ENCODE results near the gene NTPCR. TPM values are rescaled to one million over a fixed set of nuclear protein-coding genes. Genes with fewer than 3 reads are reported as not detected.
"Not testable (repeated sequence)": the region's sequence is repeated elsewhere in the genome, so short reads cannot be mapped to it uniquely, and the experiment has no call there.

Gene NTPCR
- total RNA-seq (2014; rRNA removed; shearing (Covaris generic)): 18.1 and 24.2 TPM in 2 replicates

- DNase-seq (ENCODE audit: low read depth): peak; percentile 84
Observed at GRCh38 chr1:232950197-232951176, at the start of gene NTPCR. Gene NTPCR, plus strand, starts transcription at chr1:232950611. Its CDS starts 100 bp downstream, at chr1:232950711.

GRCh38 chr1:232900818-232901217, 49.6 kb upstream of the NTPCR start:
- no peak for DNase-seq (ENCODE audit: low read depth)

GRCh38 chr1:232901255-232901654, 49.2 kb upstream of the NTPCR start:
- no peak for DNase-seq (ENCODE audit: low read depth)

GRCh38 chr1:232902774-232903350, 47.5 kb upstream of the NTPCR start:
- DNase-seq (ENCODE audit: low read depth): no peak

- DNase-seq (ENCODE audit: low read depth): no peak
Observed at GRCh38 chr1:232904131-232904530, 46.3 kb upstream of the NTPCR start.

GRCh38 chr1:232904566-232904965, 45.8 kb upstream of the NTPCR start:
- DNase-seq (ENCODE audit: low read depth): peak; percentile 82

- peak; percentile 35 for DNase-seq (ENCODE audit: low read depth)
Observed at GRCh38 chr1:232905331-232906034, 44.9 kb upstream of the NTPCR start.

- DNase-seq (ENCODE audit: low read depth): no peak
Observed at GRCh38 chr1:232906441-232906840, 44.0 kb upstream of the NTPCR start.

- no peak for DNase-seq (ENCODE audit: low read depth)
Observed at GRCh38 chr1:232908831-232909230, 41.6 kb upstream of the NTPCR start.

- DNase-seq (ENCODE audit: low read depth): no peak
Observed at GRCh38 chr1:232909752-232910151, 40.7 kb upstream of the NTPCR start.

- DNase-seq (ENCODE audit: low read depth): no peak
Observed at GRCh38 chr1:232911027-232911599, 39.3 kb upstream of the NTPCR start.

GRCh38 chr1:232912845-232913580, 37.4 kb upstream of the NTPCR start:
- DNase-seq (ENCODE audit: low read depth): no peak

GRCh38 chr1:232914271-232914670, 36.1 kb upstream of the NTPCR start:
- not testable (repeated sequence) for DNase-seq (ENCODE audit: low read depth)

- DNase-seq (ENCODE audit: low read depth): peak; percentile 7
Observed at GRCh38 chr1:232915212-232915611, 35.2 kb upstream of the NTPCR start.

GRCh38 chr1:232917053-232917452, 33.4 kb upstream of the NTPCR start:
- DNase-seq (ENCODE audit: low read depth): no peak

- no peak for DNase-seq (ENCODE audit: low read depth)
Observed at GRCh38 chr1:232921381-232921780, 29.0 kb upstream of the NTPCR start.

- DNase-seq (ENCODE audit: low read depth): peak; percentile 79
Observed at GRCh38 chr1:232922485-232922884, 27.9 kb upstream of the NTPCR start.

- DNase-seq (ENCODE audit: low read depth): peak; percentile 83
Observed at GRCh38 chr1:232923739-232924386, 26.5 kb upstream of the NTPCR start.

GRCh38 chr1:232924874-232925273, 25.5 kb upstream of the NTPCR start:
- no peak for DNase-seq (ENCODE audit: low read depth)

GRCh38 chr1:232925421-232926220, 24.8 kb upstream of the NTPCR start:
- no peak for DNase-seq (ENCODE audit: low read depth)
